Karpas-422 (cell line): ENCODE data around the gene FGFBP2. TPM values are rescaled to one million over a fixed set of nuclear protein-coding genes. Genes with fewer than 3 reads are reported as not detected.

ENCODE experiments used
- DNase-seq: peaks from one replicate; pipeline ENCODE4 v3.0.0-alpha.2; 2015
- H2AFZ ChIP-seq: fragments of 200-600 bp; sonication (generic); 2 replicates; pipeline ENCODE4 v1.6.1; 2014; ENCODE audit warnings: antibody characterized with exemption, low read length, mixed read lengths
- H3K27ac ChIP-seq: fragments of 200-600 bp; sonication (generic); 2 replicates; pipeline ENCODE4 v1.5.1; 2014; ENCODE audit warnings: mild to moderate bottlenecking, low read length, moderate library complexity
- H3K27me3 ChIP-seq: fragments of 200-600 bp; sonication (generic); 2 replicates; pipeline ENCODE4 v1.6.1; 2014; ENCODE audit warnings: low read length, mixed read lengths
- H3K36me3 ChIP-seq: fragments of 200-600 bp; sonication (generic); 2 replicates; pipeline ENCODE4 v1.6.1; 2014; ENCODE audit warnings: low read length, mixed read lengths; ENCODE audit not compliant: insufficient read depth
- H3K4me1 ChIP-seq: fragments of 200-600 bp; sonication (generic); 2 replicates; pipeline ENCODE4 v1.6.1; 2014; ENCODE audit warnings: mild to moderate bottlenecking, low read length, mixed read lengths
- H3K4me2 ChIP-seq: fragments of 200-600 bp; sonication (generic); 2 replicates; pipeline ENCODE4 v1.6.1; 2014; ENCODE audit warnings: low read length, low read depth, mild to moderate bottlenecking; ENCODE audit not compliant: poor library complexity, severe bottlenecking
- H3K4me3 ChIP-seq: fragments of 200-600 bp; sonication (generic); 2 replicates; pipeline ENCODE4 v1.5.1; 2014; ENCODE audit warnings: mild to moderate bottlenecking, antibody characterized with exemption, low read length, mixed read lengths
- H3K79me2 ChIP-seq: fragments of 200-600 bp; sonication (generic); 2 replicates; pipeline ENCODE4 v1.6.1; 2014; ENCODE audit warnings: mild to moderate bottlenecking, low read length, mixed read lengths
- H3K9ac ChIP-seq: fragments of 200-600 bp; sonication (generic); 2 replicates; pipeline ENCODE4 v1.6.0; 2014; ENCODE audit warnings: low read length
- H3K9me2 ChIP-seq: fragments of 200-600 bp; sonication (generic), shearing (Covaris generic); replicated peaks from 2 replicates; pipeline ENCODE4 v1.6.0; 2014; ENCODE audit warnings: mild to moderate bottlenecking, low read length, moderate library complexity; ENCODE audit not compliant: insufficient read depth
- H3K9me3 ChIP-seq: fragments of 300-700, 200-600 bp; sonication (generic); 2 replicates; pipeline ENCODE4 v1.6.1; 2014; ENCODE audit warnings: low read length, mixed read lengths
- H4K20me1 ChIP-seq: fragments of 200-600 bp; sonication (generic); 2 replicates; pipeline ENCODE4 v1.6.1; 2014; ENCODE audit warnings: mild to moderate bottlenecking, antibody characterized with exemption, low read length, low read depth; ENCODE audit not compliant: insufficient read depth
- total RNA-seq: library from RNA; depleted of rRNA; stranded (reverse); fragments of >200 nt; shearing (Covaris generic); gene quantifications from 2 replicates; pipeline ENCODE4 v1.2.3, GENCODE V29; 2014; ENCODE audit warnings: low replicate concordance

FGFBP2 gene
- total RNA-seq, 1 experiment from 2014 or later: not detected

DNA sequence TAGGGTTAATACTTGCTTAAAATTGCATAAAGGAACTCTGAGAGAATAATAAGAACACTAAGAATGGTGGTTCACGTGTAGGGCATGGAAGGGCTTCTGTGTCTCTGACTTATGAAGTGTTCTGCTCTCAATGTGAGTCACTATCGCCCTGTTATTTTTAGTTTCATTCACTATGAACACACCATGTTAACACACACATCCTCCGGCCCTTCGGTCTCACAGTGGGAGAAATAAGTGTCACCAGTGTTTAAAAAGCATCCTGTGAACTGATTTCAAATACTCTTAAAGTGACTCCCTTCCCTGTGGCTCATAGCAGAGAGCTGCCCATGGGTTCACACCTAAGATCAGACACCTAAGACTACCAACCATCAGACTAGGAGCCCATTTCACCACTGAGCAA is 33.8 kb upstream of the FGFBP2 start:
- no peaks in the 10 kb centered on the region for H3K9me3 ChIP-seq
- no peaks in the 10 kb centered on the region for H3K27me3 ChIP-seq
- H3K9me2 ChIP-seq: no peaks in the 10 kb centered on the region
- no peaks in the 10 kb centered on the region for H3K4me1 ChIP-seq
- no peak overlapping the region for H3K27ac ChIP-seq
- no peak overlapping the region for H3K4me2 ChIP-seq
- H3K36me3 ChIP-seq: no peaks in the 10 kb centered on the region
- no peaks in the 10 kb centered on the region for H3K79me2 ChIP-seq
- H2AFZ ChIP-seq: no peak overlapping the region
- H3K9ac ChIP-seq: no peak overlapping the region
- no peaks in the 10 kb centered on the region for H4K20me1 ChIP-seq
- no peak for DNase-seq
- H3K4me3 ChIP-seq: no peak overlapping the region

DNA sequence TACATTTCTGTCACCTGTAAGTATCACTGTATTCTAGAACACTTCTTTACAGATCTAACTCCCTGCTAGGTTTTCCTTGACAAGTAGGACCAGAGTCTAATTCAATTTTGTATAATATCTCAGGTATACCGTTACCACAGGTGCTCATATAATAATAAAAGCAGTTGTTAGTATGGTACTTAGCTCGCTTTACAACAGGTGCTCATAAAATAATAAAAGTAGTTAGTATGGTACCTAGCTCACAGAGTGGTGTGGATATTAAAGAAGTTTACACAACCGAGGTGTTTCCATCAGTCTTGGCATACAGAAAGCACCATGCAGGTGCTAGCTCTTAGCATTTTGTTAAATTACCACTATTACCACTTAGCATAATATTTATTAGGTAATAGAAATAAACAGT is 32.9 kb upstream of the FGFBP2 start:
- H3K9me2 ChIP-seq: no peaks in the 10 kb centered on the region
- no peaks in the 10 kb centered on the region for H3K27me3 ChIP-seq
- no peaks in the 10 kb centered on the region for H3K4me1 ChIP-seq
- H3K9ac ChIP-seq: no peak overlapping the region
- no peak overlapping the region for H2AFZ ChIP-seq
- DNase-seq: no peak
- H3K27ac ChIP-seq: no peak overlapping the region
- no peak overlapping the region for H3K4me3 ChIP-seq
- H3K4me2 ChIP-seq: no peak overlapping the region
- H3K9me3 ChIP-seq: no peaks in the 10 kb centered on the region
- H4K20me1 ChIP-seq: no peaks in the 10 kb centered on the region
- H3K36me3 ChIP-seq: no peaks in the 10 kb centered on the region
- H3K79me2 ChIP-seq: no peaks in the 10 kb centered on the region

DNA sequence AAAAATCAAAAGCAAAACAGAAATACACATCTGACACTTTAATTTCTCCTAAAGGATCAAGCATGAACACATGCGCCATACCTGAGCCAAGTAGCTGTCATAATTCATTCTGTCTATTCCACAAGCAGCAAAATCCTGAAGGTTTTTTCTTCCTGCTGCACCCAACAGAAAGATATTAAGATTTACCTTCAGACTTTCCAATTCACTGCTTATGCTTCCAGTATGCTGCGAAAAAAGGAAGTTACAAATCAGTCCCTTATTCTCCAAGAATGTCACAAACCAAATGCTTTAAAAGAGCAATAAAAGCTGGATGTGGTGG is 29.2 kb upstream of the FGFBP2 start:
- no peaks in the 10 kb centered on the region for H3K36me3 ChIP-seq
- H2AFZ ChIP-seq: no peak overlapping the region
- DNase-seq: no peak
- no peaks in the 10 kb centered on the region for H3K9me3 ChIP-seq
- no peak overlapping the region for H3K4me3 ChIP-seq
- H3K4me1 ChIP-seq: no peaks in the 10 kb centered on the region
- no peaks in the 10 kb centered on the region for H3K9me2 ChIP-seq
- H3K27ac ChIP-seq: no peak overlapping the region
- no peaks in the 10 kb centered on the region for H3K79me2 ChIP-seq
- no peaks in the 10 kb centered on the region for H3K27me3 ChIP-seq
- H3K9ac ChIP-seq: no peak overlapping the region
- H4K20me1 ChIP-seq: no peaks in the 10 kb centered on the region
- no peak overlapping the region for H3K4me2 ChIP-seq

DNA sequence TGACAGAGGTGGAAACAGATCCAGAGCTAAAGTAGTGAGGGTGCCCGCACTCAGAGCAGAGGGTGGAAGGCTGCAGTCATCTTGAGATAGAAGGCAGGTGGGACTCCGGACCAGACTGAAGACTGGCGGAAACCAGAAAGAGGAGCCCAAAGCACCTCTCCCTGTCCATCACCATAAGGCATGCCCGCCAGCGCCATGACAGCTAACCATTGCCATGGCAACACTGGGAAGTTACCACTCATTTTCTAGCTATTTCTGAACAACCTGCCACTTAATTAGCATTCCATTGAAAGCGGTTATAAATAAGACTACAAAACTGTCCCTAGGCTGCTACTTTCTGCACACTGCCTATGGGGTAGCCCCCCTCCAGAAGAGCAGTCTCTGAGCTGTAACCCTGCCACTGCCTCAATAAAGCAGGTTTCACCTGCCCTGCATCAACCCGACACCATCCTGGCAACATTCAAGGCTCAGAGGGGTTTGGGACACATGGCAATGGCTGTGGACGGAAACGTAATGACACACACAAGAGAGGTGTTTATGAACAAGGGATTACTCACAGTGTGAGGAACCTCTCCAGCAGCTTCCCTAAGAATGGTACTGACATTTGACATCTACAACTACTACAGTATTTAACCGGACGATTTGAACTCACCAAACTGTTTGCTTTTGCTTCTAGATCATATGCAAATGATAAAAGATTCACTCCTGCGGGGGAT is 27.8 kb upstream of the FGFBP2 start:
- no peaks in the 10 kb centered on the region for H3K4me1 ChIP-seq
- H3K27me3 ChIP-seq: no peaks in the 10 kb centered on the region
- no peak overlapping the region for H3K9ac ChIP-seq
- H4K20me1 ChIP-seq: no peaks in the 10 kb centered on the region
- no peaks in the 10 kb centered on the region for H3K36me3 ChIP-seq
- DNase-seq: no peak
- H3K9me3 ChIP-seq: no peaks in the 10 kb centered on the region
- no peak overlapping the region for H3K4me2 ChIP-seq
- no peaks in the 10 kb centered on the region for H3K79me2 ChIP-seq
- H3K4me3 ChIP-seq: no peak overlapping the region
- H3K9me2 ChIP-seq: no peaks in the 10 kb centered on the region
- no peak overlapping the region for H3K27ac ChIP-seq
- H2AFZ ChIP-seq: no peak overlapping the region

DNA sequence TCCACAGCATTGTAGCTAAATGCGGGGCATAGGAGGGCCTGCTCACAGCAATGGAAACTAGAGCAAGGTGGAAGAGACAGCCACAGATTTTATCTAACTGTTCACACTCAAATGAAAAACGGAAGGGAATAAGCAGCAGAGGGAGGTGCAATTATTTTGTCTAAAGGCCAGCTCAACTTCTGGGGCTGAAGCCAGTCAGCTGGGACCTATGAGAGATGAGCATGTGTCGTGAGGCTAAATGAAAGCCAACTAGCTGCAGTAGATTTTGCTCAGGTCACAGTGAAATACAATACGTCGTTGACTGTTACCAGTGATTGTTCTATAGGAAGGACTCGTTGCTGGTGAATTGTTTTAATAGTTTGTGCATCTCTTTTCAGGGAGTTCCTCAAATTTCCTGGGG is 26.4 kb upstream of the FGFBP2 start:
- H3K4me2 ChIP-seq: no peak overlapping the region
- DNase-seq: no peak
- no peaks in the 10 kb centered on the region for H3K79me2 ChIP-seq
- no peak overlapping the region for H2AFZ ChIP-seq
- H3K9me3 ChIP-seq: no peaks in the 10 kb centered on the region
- H4K20me1 ChIP-seq: no peaks in the 10 kb centered on the region
- no peak overlapping the region for H3K27ac ChIP-seq
- H3K4me1 ChIP-seq: no peaks in the 10 kb centered on the region
- no peaks in the 10 kb centered on the region for H3K9me2 ChIP-seq
- no peaks in the 10 kb centered on the region for H3K36me3 ChIP-seq
- no peak overlapping the region for H3K4me3 ChIP-seq
- no peaks in the 10 kb centered on the region for H3K27me3 ChIP-seq
- H3K9ac ChIP-seq: no peak overlapping the region

DNA sequence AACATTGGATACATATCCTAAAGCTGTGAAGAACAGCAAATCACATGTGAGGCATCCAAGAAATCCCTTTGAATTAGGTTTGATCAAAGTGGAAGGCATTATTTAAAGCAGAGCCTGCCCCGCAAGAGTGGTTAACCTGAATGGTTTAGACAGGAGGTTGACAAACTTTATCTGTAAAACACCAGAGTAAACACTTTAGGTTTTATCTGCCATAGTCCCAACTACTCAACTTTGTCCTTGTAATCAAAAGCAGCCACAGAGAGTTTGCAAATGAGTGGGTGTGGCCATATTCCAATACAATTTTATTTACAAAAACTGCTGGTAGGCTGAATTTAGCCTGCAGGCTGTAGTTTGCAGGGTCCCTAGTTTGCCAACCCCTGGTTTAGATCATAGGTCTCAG is 25.2 kb upstream of the FGFBP2 start:
- Histone ChIP-seq H3K36me3 (no peaks in the 10 kb centered on the region), H3K27me3 (no peaks in the 10 kb centered on the region), H3K27ac (no peak overlapping the region), H3K4me2 (no peak overlapping the region), H3K4me3 (no peak overlapping the region), H2AFZ (no peak overlapping the region), H4K20me1 (no peaks in the 10 kb centered on the region), H3K4me1 (no peaks in the 10 kb centered on the region), H3K9me2 (no peaks in the 10 kb centered on the region), H3K9ac (no peak overlapping the region), H3K9me3 (no peaks in the 10 kb centered on the region), H3K79me2 (no peaks in the 10 kb centered on the region)
- no peak for DNase-seq

DNA sequence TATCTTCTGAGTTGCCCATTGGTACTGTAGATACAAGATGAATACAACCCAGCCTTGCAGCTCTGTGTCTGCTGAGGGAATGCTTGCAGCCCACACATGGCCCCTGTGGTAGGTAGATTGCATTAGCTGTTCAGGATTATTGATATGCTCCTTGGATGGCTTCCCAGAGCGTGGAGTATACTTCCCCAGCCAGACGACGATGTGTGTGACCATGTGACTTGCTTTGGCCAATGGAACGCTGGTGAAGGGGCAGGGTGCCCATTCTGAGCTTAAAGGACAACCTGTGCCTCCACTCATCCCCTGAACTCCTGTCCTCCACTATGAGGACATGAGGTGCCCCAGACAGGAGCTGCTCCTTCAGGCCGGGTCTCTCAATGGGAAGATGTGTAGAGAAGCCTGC is 23.9 kb upstream of the FGFBP2 start:
- Histone ChIP-seq H3K9me3 (no peaks in the 10 kb centered on the region), H3K79me2 (no peaks in the 10 kb centered on the region), H3K9ac (no peak overlapping the region), H3K9me2 (no peaks in the 10 kb centered on the region), H3K4me2 (no peak overlapping the region), H2AFZ (no peak overlapping the region), H3K4me3 (no peak overlapping the region), H3K27ac (no peak overlapping the region), H4K20me1 (no peaks in the 10 kb centered on the region), H3K36me3 (no peaks in the 10 kb centered on the region), H3K4me1 (no peaks in the 10 kb centered on the region), H3K27me3 (no peaks in the 10 kb centered on the region)
- no peak for DNase-seq

DNA sequence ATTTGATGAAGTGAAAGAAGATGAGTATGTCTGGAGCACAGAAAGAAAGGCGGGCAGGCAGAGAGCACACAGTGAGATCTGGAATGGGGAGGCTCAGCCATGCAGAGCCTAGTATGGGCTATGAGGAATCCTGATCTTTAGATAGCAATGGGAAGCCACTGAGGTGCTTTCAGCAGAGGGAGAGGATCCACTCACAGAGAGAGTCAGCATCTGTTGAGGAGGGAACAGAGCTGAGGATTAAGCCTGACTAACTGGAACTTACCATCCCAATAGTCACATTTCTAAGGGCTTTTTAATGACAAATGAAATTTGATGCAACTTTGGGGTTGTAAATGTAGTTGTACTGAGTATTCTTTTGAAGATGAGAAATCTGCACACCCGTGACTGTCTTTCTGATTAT is 20.6 kb upstream of the FGFBP2 start:
- Histone ChIP-seq H3K27me3 (no peaks in the 10 kb centered on the region), H3K9me3 (no peaks in the 10 kb centered on the region), H3K9ac (no peak overlapping the region), H2AFZ (no peak overlapping the region), H3K9me2 (no peaks in the 10 kb centered on the region), H3K79me2 (no peaks in the 10 kb centered on the region), H3K4me2 (no peak overlapping the region), H3K4me3 (no peak overlapping the region), H3K4me1 (no peaks in the 10 kb centered on the region), H3K27ac (no peak overlapping the region), H3K36me3 (no peaks in the 10 kb centered on the region), H4K20me1 (no peaks in the 10 kb centered on the region)
- no peak for DNase-seq
